HEK293 (cell line): ENCODE measurements around the gene CASD1.

Experiments used
- GFI1B ChIP-seq: fragments of 450-650 bp; formaldehyde crosslinking; IDR thresholded peaks from 2 replicates; pipeline ENCODE4 v1.5.1; 2016; ENCODE audit warnings: missing biosample characterization, missing genetic modification characterization
- GLIS1 ChIP-seq: fragments of 450-650 bp; formaldehyde crosslinking; IDR thresholded peaks from 2 replicates; pipeline ENCODE4 v1.5.1; 2016; ENCODE audit warnings: missing biosample characterization, missing genetic modification characterization
- IKZF3 ChIP-seq: fragments of 450-650 bp; IDR thresholded peaks from 2 replicates; pipeline ENCODE4 v1.5.0; 2018; ENCODE audit warnings: missing biosample characterization, mild to moderate bottlenecking, missing genetic modification characterization, moderate library complexity
- KLF16 ChIP-seq: fragments of 450-650 bp; formaldehyde crosslinking; IDR thresholded peaks from 2 replicates; pipeline ENCODE4 v1.5.1; 2017; ENCODE audit warnings: missing biosample characterization, missing genetic modification characterization
- OSR2 ChIP-seq: fragments of 450-650 bp; formaldehyde crosslinking; IDR thresholded peaks from 2 replicates; pipeline ENCODE4 v1.5.1; 2016; ENCODE audit warnings: missing biosample characterization, missing genetic modification characterization
- PBX3 ChIP-seq: sonication (generic); formaldehyde crosslinking; IDR thresholded peaks from 2 replicates; pipeline ENCODE4 v1.8.1; 2022; ENCODE audit warnings: mild to moderate bottlenecking, moderate library complexity, missing genetic modification reagents
- PRDM4 ChIP-seq: fragments of 450-650 bp; formaldehyde crosslinking; IDR thresholded peaks from 2 replicates; pipeline ENCODE4 v1.5.1; 2017; ENCODE audit warnings: missing biosample characterization, missing genetic modification characterization
- TCF7L2 ChIP-seq: IDR thresholded peaks from 2 replicates; pipeline ENCODE4 v1.6.1; 2011; ENCODE audit warnings: low read depth, mild to moderate bottlenecking, inconsistent platforms, low read length, moderate library complexity, borderline replicate concordance
- WT1 ChIP-seq: fragments of 450-650 bp; formaldehyde crosslinking; IDR thresholded peaks from 2 replicates; pipeline ENCODE4 v1.5.1; 2016; ENCODE audit warnings: missing biosample characterization, missing genetic modification characterization
- ZBTB10 ChIP-seq: fragments of 450-650 bp; formaldehyde crosslinking; IDR thresholded peaks from 2 replicates; pipeline ENCODE4 v1.5.1; 2016; ENCODE audit warnings: missing biosample characterization, missing genetic modification characterization
- ZBTB17 ChIP-seq: fragments of 450-650 bp; formaldehyde crosslinking; IDR thresholded peaks from 2 replicates; pipeline ENCODE4 v1.5.1; 2016; ENCODE audit warnings: missing biosample characterization, missing genetic modification characterization
- ZBTB20 ChIP-seq: fragments of 450-650 bp; formaldehyde crosslinking; IDR thresholded peaks from 2 replicates; pipeline ENCODE4 v1.5.1; 2016; ENCODE audit warnings: missing biosample characterization, missing genetic modification characterization
- ZBTB26 ChIP-seq: fragments of 450-650 bp; formaldehyde crosslinking; optimal IDR thresholded peaks from 2 replicates; pipeline ENCODE3; 2016; ENCODE audit warnings: missing biosample characterization, mild to moderate bottlenecking, missing genetic modification characterization
- ZNF10 ChIP-seq: fragments of 450-650 bp; formaldehyde crosslinking; IDR thresholded peaks from 2 replicates; pipeline ENCODE4 v1.5.1; 2017; ENCODE audit warnings: missing biosample characterization, missing genetic modification characterization
- ZNF121 ChIP-seq: fragments of 450-650 bp; formaldehyde crosslinking; IDR thresholded peaks from 2 replicates; pipeline ENCODE4 v1.5.1; 2016; ENCODE audit warnings: missing biosample characterization, missing genetic modification characterization
- ZNF157 ChIP-seq: fragments of 450-650 bp; formaldehyde crosslinking; IDR thresholded peaks from 2 replicates; pipeline ENCODE4 v1.5.1; 2016; ENCODE audit warnings: missing biosample characterization, missing genetic modification characterization
- ZNF169 ChIP-seq: fragments of 450-650 bp; formaldehyde crosslinking; IDR thresholded peaks from 2 replicates; pipeline ENCODE4 v1.5.1; 2016; ENCODE audit warnings: missing biosample characterization, missing genetic modification characterization
- ZNF214 ChIP-seq: fragments of 450-650 bp; formaldehyde crosslinking; IDR thresholded peaks from 2 replicates; pipeline ENCODE4 v1.5.1; 2017; ENCODE audit warnings: missing biosample characterization, mild to moderate bottlenecking, missing genetic modification characterization, borderline replicate concordance
- ZNF239 ChIP-seq: fragments of 450-650 bp; formaldehyde crosslinking; IDR thresholded peaks from 2 replicates; pipeline ENCODE4 v1.5.1; 2016; ENCODE audit warnings: missing biosample characterization, missing genetic modification characterization
- ZNF248 ChIP-seq: fragments of 450-650 bp; formaldehyde crosslinking; IDR thresholded peaks from 2 replicates; pipeline ENCODE4 v1.5.1; 2017; ENCODE audit warnings: missing biosample characterization, missing genetic modification characterization
- ZNF274 ChIP-seq, 2 experiments: fragments of 200-500 bp in 1 of 2; fragments of 450-650 bp in 1 of 2; sonication (Bioruptor generic) in 1 of 2; formaldehyde crosslinking in 1 of 2; IDR thresholded peaks; 2 replicates each; pipeline versions ENCODE4 v1.5.1 to v1.6.1; 2014 to 2016; ENCODE audit warnings: borderline replicate concordance in 1 of 2, inconsistent platforms in 1 of 2, low read length in 1 of 2, missing biosample characterization in 1 of 2, missing genetic modification characterization in 1 of 2
- ZNF362 ChIP-seq: fragments of 450-650 bp; formaldehyde crosslinking; IDR thresholded peaks from 2 replicates; pipeline ENCODE4 v1.5.1; 2016; ENCODE audit warnings: missing biosample characterization, missing genetic modification characterization
- ZNF48 ChIP-seq: fragments of 450-650 bp; formaldehyde crosslinking; IDR thresholded peaks from 2 replicates; pipeline ENCODE4 v1.5.1; 2016; ENCODE audit warnings: missing biosample characterization, missing genetic modification characterization
- ZNF513 ChIP-seq: fragments of 450-650 bp; IDR thresholded peaks from 2 replicates; pipeline ENCODE4 v1.5.1; 2018; ENCODE audit warnings: missing biosample characterization, missing genetic modification characterization
- ZNF548 ChIP-seq: fragments of 450-650 bp; formaldehyde crosslinking; IDR thresholded peaks from 2 replicates; pipeline ENCODE4 v1.5.1; 2016; ENCODE audit warnings: missing biosample characterization, missing genetic modification characterization
- ZNF585B ChIP-seq: fragments of 450-650 bp; formaldehyde crosslinking; IDR thresholded peaks from 2 replicates; pipeline ENCODE4 v1.5.1; 2016; ENCODE audit warnings: missing biosample characterization, missing genetic modification characterization
- ZNF660 ChIP-seq: fragments of 450-650 bp; IDR thresholded peaks from 2 replicates; pipeline ENCODE4 v1.5.1; 2018; ENCODE audit warnings: missing biosample characterization, mild to moderate bottlenecking, missing genetic modification characterization
- ZNF704 ChIP-seq: fragments of 450-650 bp; formaldehyde crosslinking; IDR thresholded peaks from 2 replicates; pipeline ENCODE4 v1.5.1; 2016; ENCODE audit warnings: missing biosample characterization, missing genetic modification characterization
- ZXDB ChIP-seq: fragments of 450-650 bp; formaldehyde crosslinking; IDR thresholded peaks from 2 replicates; pipeline ENCODE4 v1.5.1; 2016; ENCODE audit warnings: missing biosample characterization, missing genetic modification characterization

Gene CASD1

GRCh38 chr7:94514140-94514889, 4.7 kb downstream of the CASD1 start (continued):
- TF ChIP-seq ZBTB26 (tag by site-specific recombination) (no peak), ZNF121 (tag by site-specific recombination) (no peak), ZBTB20 (no peak), ZNF157 (no peak), IKZF3 (tag by site-specific recombination) (no peak), GLIS1 (tag by site-specific recombination) (no peak), ZNF169 (tag by site-specific recombination) (no peak), ZNF585B (no peak), WT1 (peak; percentile 48; the same call in 1 of the 2 replicates), ZXDB (tag by site-specific recombination) (no peak), ZNF274 (IDR thresholded peaks at IDR 0.05; ENCODE audit: low read length) (no peak), ZNF274 (tag by site-specific recombination; IDR thresholded peaks at IDR 0.05; ENCODE audit: borderline replicate concordance) (no peak), ZNF48 (tag by site-specific recombination) (no peak), ZNF548 (tag by site-specific recombination) (no peak), KLF16 (tag by site-specific recombination) (no peak), ZNF660 (tag by site-specific recombination) (no peak), ZNF10 (tag by site-specific recombination) (no peak), ZNF248 (tag by site-specific recombination) (no peak), OSR2 (tag by site-specific recombination) (0 out of 2 replicates have a peak, but pooled peaks have one; percentile 13), GFI1B (tag by site-specific recombination) (no peak), ZBTB10 (tag by site-specific recombination) (no peak), ZNF704 (tag by site-specific recombination) (no peak), PBX3 (CRISPR knock-in tag) (no peak), ZNF214 (tag by site-specific recombination) (no peak), ZNF239 (no peak), ZNF513 (no peak), PRDM4 (tag by site-specific recombination) (0 out of 2 replicates have a peak, but pooled peaks have one; percentile 31), ZBTB17 (tag by site-specific recombination) (no peak), TCF7L2 (peak; percentile 57; the same call in 1 of the 2 replicates), ZNF362 (tag by site-specific recombination) (no peak)
